Measurements from ENCODE around the gene A4GALT. TPM values are rescaled to one million over a fixed set of nuclear protein-coding genes. Genes with fewer than 3 reads are reported as not detected.
A peak's percentile ranks its signal among the peaks of the same experiment; 100 is the strongest.

A4GALT gene
- total and polyA plus RNA-seq, 2 donors (not counting 3 experiments of a cell fraction or from before 2014, with no cell fraction given), result 5.4 to 20.7 TPM

DNA sequence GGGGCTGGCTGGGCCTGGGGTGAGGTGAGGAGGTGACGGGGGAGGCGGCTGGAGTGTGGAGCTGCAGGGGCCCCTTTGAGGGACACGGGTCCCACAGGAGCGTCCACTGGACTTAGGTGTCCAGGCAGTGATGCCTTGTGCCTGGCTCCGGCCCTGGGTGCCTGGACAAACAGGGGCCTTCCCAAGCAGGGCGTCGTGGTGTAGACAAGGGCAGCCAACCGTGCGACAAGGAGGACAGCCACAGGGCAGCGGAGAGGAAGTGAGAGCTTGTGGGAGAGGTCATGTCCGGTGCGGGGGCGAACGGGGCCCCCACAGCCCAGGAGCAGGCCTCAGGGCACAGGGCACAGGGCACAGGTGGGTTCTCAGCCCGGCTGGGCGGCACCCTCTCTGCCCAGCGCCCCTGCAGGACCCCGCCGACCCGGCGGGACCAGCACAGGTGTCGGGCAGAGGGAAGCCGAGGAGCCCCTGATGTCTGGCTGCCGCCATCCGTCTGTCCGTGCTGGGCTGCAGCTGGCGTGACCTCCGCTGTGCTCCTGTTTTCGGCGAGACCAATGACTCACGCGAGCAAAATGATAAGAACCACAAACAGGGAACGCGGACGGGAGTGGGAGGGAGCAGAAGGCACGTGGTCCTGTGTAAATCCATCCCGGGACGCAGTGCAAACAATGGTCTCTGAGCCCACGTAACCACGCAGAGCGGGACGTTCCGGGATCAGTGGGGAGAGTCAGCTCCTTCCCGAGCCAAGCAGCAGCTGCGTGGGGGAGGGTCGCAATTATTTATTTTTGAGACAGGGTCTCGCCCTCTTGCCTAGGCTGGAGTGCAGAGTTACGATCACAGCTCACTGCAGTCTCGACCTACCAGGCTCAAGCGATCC, 49.1 kb upstream of the A4GALT start:
- peak; percentile 67 for FAIRE-seq
- H3K4me3 ChIP-seq (replicated peaks in 1 of 3; ENCODE audit: insufficient read depth in 1 of 3, low read depth in 1 of 3, low read length in 3 of 3), result no peak overlapping the region
- H2AFZ ChIP-seq (ENCODE audit: low read depth, low read length), result no peak overlapping the region
- DNase-seq (ENCODE audit: low read depth, low spot score), result peak; percentile 62
- intact Hi-C loops (cut with micrococcal nuclease) (no loop called here), dilution Hi-C loops (cut with MboI; ENCODE audit: extremely low pct_ligation_motif_present, low sequenced_read_pairs) (no loop called here)
- no peaks in the 10 kb centered on the region for H3K79me2 ChIP-seq (ENCODE audit: control insufficient read depth, insufficient read depth, low read length)
- no peak overlapping the region for H3K27ac ChIP-seq (ENCODE audit: insufficient read depth, low read depth, low read length)
- no TSS peak for BruUV-seq (replicated peaks)
- POLR2A ChIA-PET, result no interaction called here
- H3K36me3 ChIP-seq (ENCODE audit: control insufficient read depth in 2 of 2, extremely low read depth in 1 of 2, insufficient read depth in 2 of 2, low read length in 2 of 2), result no peaks in the 10 kb centered on the region
- CTCF ChIA-PET, result interaction anchor here (1.0 to 1.1 kb wide), 3 partner anchors 14 to 191 kb away, joined by 3 read pairs; no protein-coding TSS in a partner anchor
- no peak overlapping the region for H3K9ac ChIP-seq (replicated peaks; ENCODE audit: extremely low read depth, insufficient read depth, low read length)
- H3K4me2 ChIP-seq (ENCODE audit: insufficient read depth, low read length), result no peak overlapping the region
- H3K4me1 ChIP-seq (ENCODE audit: control insufficient read depth, extremely low read depth, insufficient read depth, low read length), result no peaks in the 10 kb centered on the region
- H3K27me3 ChIP-seq (ENCODE audit: control insufficient read depth in 2 of 2, insufficient read depth in 2 of 2, low read length in 2 of 2), result no peaks in the 10 kb centered on the region
- no peaks in the 10 kb centered on the region for H4K20me1 ChIP-seq (replicated peaks; ENCODE audit: control insufficient read depth, extremely low read depth, insufficient read depth, low read length)
- H3K9me1 ChIP-seq (replicated peaks; ENCODE audit: control insufficient read depth, extremely low read depth, insufficient read depth, low read length), result no peaks in the 10 kb centered on the region
- H3K9me3 ChIP-seq (replicated peaks; ENCODE audit: control insufficient read depth, insufficient read depth, low read length), result no peaks in the 10 kb centered on the region
- no peak for TF ChIP-seq GATA2 (IDR thresholded peaks at IDR 0.05; ENCODE audit: insufficient read depth, insufficient read length, low read depth, low read length)
- peak; percentile 30 for TF ChIP-seq POLR2AphosphoS5 (IDR thresholded peaks at IDR 0.05; ENCODE audit: insufficient read depth, low read depth, low read length)
- peak; percentile 17 for TF ChIP-seq FOS (IDR thresholded peaks at IDR 0.05; ENCODE audit: borderline replicate concordance, insufficient read depth, low read length)
- TF ChIP-seq, protein P1, sequence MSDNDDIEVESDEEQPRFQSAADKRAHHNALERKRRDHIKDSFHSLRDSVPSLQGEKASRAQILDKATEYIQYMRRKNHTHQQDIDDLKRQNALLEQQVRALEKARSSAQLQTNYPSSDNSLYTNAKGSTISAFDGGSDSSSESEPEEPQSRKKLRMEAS (IDR thresholded peaks at IDR 0.05; ENCODE audit: insufficient read depth, insufficient read length), result peak; percentile 61
- TF ChIP-seq, protein P2, sequence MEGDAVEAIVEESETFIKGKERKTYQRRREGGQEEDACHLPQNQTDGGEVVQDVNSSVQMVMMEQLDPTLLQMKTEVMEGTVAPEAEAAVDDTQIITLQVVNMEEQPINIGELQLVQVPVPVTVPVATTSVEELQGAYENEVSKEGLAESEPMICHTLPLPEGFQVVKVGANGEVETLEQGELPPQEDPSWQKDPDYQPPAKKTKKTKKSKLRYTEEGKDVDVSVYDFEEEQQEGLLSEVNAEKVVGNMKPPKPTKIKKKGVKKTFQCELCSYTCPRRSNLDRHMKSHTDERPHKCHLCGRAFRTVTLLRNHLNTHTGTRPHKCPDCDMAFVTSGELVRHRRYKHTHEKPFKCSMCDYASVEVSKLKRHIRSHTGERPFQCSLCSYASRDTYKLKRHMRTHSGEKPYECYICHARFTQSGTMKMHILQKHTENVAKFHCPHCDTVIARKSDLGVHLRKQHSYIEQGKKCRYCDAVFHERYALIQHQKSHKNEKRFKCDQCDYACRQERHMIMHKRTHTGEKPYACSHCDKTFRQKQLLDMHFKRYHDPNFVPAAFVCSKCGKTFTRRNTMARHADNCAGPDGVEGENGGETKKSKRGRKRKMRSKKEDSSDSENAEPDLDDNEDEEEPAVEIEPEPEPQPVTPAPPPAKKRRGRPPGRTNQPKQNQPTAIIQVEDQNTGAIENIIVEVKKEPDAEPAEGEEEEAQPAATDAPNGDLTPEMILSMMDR (IDR thresholded peaks at IDR 0.05; ENCODE audit: extremely low read depth in 1 of 2, insufficient read depth in 1 of 2, low read depth in 1 of 2, low read length in 2 of 2), result no peak
